SIG-M5 treated with dmso at 0.1 percent for 504 hours (cell line): ENCODE measurements around the gene CMTM3.
"Not testable (repeated sequence)": the region's sequence is repeated elsewhere in the genome, so short reads cannot be mapped to it uniquely, and the experiment has no call there.

Experiments
- DNase-seq: peaks from one replicate; lab custom pipeline; 2025; ENCODE audit not compliant: unreplicated experiment; lab: John Stamatoyannopoulos, UW

The CMTM3 gene

DNA sequence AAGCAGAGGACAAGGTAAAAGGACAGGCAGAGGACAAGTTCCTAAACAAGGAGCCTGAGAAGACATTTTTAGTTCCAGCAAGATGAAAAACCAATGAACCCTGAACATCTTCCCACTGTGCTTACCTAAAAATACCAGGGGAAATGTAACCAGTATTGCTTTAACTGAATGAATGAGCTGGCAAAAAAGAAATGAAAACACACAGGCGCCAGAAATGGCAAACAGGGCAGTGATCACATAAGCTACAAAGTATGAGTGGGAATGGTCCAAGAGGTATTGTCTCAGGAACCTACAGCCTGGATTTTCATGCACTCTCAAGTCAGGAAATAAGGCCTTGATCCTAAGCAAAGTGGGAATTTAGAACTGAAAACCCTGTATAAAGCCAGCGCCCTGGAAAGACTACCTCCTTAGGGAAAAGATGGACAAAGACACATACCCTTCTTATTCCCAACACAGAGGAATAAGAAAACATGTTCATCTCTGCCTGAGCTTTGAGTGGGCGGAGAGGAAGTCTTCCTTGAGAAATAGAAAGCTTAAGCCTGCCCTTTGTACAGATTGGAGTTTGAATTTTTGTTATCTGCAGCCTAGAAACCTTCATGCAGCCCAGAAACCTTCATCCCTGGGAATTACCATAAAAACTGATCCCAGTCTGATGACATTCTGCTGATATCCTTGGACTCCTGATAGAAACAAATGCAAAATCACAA, 23.1 kb upstream of the CMTM3 start:
- no peak for DNase-seq

GRCh38 chr16:66585481-66586239, 18.8 kb upstream of the CMTM3 start:
- DNase-seq = no peak

- no peak for DNase-seq
Observed at GRCh38 chr16:66587881-66588600, 16.5 kb upstream of the CMTM3 start.

DNA sequence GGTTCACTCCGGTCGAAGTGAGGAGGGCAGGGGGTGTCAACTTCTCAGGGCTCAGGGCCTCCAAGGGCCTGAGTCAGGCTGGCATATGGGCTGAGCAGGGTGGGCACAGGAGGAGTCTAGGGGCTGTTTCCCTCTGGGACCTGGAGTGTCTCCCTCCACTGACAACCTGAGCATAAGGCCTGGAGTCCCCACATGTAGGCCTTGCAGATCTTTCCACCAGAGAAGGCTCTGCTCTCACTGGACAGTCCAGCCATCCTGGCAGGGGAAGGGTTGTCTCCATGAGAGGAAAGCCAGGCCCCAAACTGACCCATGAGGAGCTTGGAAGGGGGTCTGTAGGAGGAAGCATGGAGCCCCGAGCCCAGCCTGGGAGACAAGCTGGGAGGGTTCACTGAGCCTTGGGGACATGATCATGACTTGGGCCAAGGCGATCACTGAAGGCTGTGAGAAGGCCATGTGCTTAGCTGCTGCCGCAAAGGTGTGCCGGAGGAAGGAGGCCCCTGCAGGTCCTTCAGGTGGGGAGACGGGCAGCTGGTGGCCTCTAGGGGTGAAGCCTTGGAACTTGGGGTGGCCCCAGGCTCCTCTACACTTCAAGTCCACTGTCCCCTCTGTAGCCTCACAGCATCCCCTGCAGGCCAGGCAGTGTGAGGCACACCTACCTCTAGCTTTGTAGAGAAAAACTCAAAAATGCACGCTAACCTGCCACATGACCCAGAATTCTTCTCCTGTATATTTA, 15.4 kb upstream of the CMTM3 start:
- no peak for DNase-seq

DNA sequence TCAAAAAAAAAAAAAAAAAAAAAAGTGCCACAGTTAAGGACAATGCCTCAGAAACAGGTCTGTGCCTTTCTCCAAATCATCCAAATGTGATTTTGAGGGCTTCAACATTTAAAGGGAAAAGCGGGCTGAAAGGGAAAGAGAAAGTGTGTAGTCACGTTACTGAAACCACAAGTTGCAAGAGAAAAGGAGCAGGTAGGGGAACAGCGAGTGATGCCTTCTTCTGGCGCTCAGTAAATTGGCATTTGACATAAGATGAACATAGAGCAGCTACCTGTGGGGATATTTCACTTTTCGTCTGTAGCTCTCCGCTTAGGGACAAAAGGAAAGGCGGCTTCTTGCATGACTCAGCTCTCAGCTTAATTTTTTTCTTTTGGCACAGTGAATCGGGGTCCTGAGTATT, 14.2 kb upstream of the CMTM3 start:
- DNase-seq = no peak

- DNase-seq = no peak
Observed at GRCh38 chr16:66591018-66591417, 13.5 kb upstream of the CMTM3 start.

- no peak for DNase-seq
Observed at GRCh38 chr16:66592241-66592640, 12.3 kb upstream of the CMTM3 start.

- no peak for DNase-seq
Observed at GRCh38 chr16:66592814-66593213, 11.7 kb upstream of the CMTM3 start.

DNA sequence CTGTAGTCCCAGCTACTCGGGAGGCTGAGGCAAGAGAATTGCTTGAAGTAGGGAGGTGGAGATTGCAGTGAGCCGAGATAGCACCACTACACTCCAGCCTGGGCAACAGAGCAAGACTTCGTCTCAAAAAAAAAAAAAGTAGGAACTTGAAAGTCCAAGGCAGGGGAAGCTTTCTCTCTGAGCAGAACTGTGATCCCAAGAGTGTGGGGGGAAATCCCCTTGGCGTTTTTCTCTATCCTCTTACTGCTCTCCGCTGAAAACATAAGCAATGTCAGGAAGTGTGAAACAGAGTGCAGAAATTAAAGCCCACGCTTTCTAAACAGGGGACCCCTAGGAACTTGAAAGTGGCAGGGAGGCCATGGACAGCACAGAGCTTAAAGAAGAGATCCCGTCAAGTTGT, 9.8 kb upstream of the CMTM3 start:
- DNase-seq = no peak

- not testable (repeated sequence) for DNase-seq
Observed at GRCh38 chr16:66596559-66596958, 7.9 kb upstream of the CMTM3 start.

DNA sequence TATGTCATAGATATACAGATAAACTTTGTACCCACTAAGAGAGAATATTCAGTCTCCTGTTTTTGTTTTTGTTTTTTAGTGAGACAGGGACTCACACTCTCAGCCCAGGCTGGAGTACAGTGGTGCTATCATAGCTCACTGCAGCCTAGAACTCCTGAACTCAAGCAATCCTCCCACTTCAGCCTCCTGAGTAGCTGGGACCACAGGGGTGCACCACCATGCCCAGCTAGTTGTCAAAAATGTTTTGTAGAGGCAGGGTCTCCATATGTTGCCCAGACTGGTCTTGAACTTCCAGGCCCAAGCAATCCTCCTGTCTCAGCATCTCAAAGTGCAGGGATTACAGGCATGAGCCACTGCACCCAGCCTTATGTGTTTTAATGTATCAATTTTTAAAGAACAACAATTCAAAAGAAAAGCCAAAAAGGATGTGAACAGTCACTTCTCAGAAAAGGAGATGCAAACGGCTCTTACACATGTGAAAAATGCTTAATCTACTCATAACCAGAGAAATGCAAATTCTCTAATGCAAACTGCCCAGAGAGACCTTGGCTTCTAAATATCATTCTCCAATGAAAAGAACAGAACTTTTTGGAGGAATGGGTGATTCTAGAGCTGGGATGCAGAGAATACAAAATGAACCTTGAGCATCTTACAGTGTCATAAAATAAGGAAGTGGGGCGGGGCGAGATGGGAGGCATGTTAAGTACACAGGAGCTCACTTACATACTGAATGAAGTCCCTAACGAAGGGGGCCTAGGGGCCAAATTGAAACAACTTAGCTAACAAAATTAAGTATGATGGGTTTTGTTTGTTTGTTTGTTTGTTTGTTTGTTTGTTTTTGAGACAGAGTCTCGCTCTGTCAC, 7.3 kb upstream of the CMTM3 start:
- no peak for DNase-seq

DNA sequence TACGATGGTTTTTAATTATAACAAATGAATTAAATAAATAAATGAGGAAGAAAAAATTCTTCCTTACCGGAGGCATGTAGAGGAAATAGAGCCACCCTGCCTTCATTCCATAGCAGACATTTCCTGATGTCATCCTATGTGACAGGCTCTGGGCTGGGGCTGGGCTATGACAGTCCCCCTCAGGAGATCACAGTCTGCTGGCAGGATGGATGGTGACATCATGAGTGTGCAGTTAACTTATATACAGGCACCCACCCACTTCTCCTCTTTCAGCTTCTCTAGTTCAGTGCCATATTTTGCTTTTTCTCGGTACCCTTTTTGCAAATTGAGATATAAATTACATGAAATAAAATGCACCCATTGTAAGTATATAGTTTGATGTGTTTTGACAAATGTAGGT, 6.4 kb upstream of the CMTM3 start:
- no peak for DNase-seq

GRCh38 chr16:66599726-66600125, 4.8 kb upstream of the CMTM3 start:
- DNase-seq = no peak

DNA sequence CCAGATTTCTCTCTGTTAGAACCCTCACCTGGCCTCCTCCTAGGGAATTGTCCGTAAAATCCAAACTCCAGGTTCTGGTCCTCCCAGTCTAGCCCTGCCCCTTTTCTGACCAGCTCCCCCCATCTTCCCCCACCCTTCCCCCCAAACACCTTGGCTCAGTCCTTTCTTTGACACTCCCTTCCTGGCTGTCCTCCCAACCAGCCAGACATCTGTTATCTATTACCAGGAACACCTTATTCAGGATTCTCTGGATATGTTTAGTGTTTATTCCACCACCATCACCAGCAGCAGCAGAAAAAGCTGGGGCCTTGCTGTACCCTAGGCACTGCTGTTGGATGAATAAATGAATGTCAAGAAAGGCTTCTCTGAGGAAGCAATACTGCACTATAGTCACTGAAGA, 4.0 kb upstream of the CMTM3 start:
- no peak for DNase-seq

- no peak for DNase-seq
Observed at GRCh38 chr16:66601471-66601870, 3.0 kb upstream of the CMTM3 start.

GRCh38 chr16:66603537-66604375, 748 bp upstream of the CMTM3 start:
- peak; percentile 39 for DNase-seq

GRCh38 chr16:66605177-66605978, 874 bp downstream of the CMTM3 start:
- no peak for DNase-seq

DNA sequence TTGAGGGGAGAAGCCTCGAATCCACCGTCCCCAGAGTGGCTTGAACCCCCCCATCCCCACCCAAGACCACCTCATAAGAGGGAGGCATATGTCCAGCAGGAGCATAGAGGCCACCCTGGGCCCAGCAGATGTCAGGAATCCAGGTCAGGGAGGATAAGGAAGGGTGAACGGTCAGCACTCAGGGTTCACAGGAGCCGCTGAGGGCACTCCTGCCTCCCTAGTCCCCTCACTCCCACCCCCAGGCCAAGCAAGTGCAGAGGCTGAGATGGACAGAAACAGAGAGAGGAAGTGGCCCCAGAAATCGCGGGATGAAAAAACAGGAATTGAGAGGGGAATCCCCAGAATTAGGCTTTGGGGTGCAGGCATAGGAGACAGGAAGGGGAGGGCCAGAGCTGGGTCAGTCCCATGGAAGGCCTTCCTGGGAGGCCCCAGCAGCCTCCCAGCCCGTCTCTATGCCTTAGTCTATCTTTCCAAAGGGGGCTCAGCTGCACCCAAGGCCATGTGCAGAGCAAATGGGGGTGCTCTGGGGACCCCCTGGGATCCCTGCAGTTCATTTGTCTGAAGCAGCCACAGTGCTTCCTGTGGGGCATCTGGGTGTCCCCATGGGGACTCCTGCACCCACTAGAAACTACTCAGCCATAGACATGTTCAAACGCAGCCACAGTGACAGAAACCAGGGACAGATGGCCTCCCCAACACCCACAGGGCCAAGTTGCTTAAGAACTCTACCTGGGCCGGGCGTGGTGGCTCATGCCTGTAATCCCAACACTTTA, 1.7 kb downstream of the CMTM3 start:
- peak; percentile 23 for DNase-seq
